ENCODE data around the gene THAP7.

Gene THAP7

DNA sequence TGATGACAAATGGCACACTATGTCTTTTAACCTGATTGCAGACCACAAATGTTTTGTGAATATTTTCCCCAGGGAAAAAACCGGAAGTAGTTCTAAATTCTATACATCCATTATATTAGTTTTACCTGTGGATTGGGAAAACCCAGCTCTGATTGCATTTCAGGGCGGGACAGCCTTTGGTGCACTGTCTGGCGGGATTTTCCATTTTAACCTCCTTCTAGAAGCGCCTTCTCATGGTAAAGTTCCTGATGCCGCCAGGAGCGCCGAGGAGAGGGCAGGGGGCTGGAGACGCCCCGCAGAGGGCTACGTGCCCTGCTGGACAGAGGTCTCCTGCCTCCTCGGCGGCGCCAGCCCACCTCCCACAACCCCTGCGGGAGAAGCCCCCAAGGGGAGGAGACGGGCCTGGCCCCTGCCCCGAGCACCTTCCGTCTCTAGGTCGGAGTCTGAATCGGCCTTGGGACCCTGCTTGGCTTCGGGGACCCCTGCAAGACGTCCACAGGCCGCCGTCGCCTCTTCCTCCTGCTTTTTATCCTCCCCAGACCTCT is 11.8 kb upstream of the THAP7 start:
- TF ChIP-seq, protein P1, sequence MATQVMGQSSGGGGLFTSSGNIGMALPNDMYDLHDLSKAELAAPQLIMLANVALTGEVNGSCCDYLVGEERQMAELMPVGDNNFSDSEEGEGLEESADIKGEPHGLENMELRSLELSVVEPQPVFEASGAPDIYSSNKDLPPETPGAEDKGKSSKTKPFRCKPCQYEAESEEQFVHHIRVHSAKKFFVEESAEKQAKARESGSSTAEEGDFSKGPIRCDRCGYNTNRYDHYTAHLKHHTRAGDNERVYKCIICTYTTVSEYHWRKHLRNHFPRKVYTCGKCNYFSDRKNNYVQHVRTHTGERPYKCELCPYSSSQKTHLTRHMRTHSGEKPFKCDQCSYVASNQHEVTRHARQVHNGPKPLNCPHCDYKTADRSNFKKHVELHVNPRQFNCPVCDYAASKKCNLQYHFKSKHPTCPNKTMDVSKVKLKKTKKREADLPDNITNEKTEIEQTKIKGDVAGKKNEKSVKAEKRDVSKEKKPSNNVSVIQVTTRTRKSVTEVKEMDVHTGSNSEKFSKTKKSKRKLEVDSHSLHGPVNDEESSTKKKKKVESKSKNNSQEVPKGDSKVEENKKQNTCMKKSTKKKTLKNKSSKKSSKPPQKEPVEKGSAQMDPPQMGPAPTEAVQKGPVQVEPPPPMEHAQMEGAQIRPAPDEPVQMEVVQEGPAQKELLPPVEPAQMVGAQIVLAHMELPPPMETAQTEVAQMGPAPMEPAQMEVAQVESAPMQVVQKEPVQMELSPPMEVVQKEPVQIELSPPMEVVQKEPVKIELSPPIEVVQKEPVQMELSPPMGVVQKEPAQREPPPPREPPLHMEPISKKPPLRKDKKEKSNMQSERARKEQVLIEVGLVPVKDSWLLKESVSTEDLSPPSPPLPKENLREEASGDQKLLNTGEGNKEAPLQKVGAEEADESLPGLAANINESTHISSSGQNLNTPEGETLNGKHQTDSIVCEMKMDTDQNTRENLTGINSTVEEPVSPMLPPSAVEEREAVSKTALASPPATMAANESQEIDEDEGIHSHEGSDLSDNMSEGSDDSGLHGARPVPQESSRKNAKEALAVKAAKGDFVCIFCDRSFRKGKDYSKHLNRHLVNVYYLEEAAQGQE (IDR thresholded peaks at IDR 0.05; ENCODE audit: insufficient read depth in 1 of 2, low read depth in 2 of 2, low read length in 2 of 2) = peak; percentile 45 to 68; a peak in 2 of 4 replicates
- TF ChIP-seq FOXP2 (optimal IDR thresholded peaks at IDR 0.05; ENCODE audit: borderline replicate concordance, extremely low read depth, extremely low read length, insufficient read depth) (no peak), TAF1 (IDR thresholded peaks at IDR 0.05; ENCODE audit: borderline replicate concordance, insufficient read depth, low read length) (no peak), SIN3A (IDR thresholded peaks at IDR 0.05; ENCODE audit: borderline replicate concordance, insufficient read depth, low read length) (no peak), POLR2AphosphoS5 (IDR thresholded peaks at IDR 0.05; ENCODE audit: low read depth, low read length) (peak; percentile 49; the same call in 1 of the 2 replicates)

- no peak for TF ChIP-seq POLR2AphosphoS5 (IDR thresholded peaks at IDR 0.05; ENCODE audit: low read depth, low read length)
- TF ChIP-seq SIN3A (IDR thresholded peaks at IDR 0.05; ENCODE audit: borderline replicate concordance, insufficient read depth, low read length) = no peak
- TF ChIP-seq TAF1 (IDR thresholded peaks at IDR 0.05; ENCODE audit: borderline replicate concordance, insufficient read depth, low read length) = no peak
- TF ChIP-seq FOXP2 (optimal IDR thresholded peaks at IDR 0.05; ENCODE audit: borderline replicate concordance, extremely low read depth, extremely low read length, insufficient read depth) = no peak
- TF ChIP-seq, protein P1 (IDR thresholded peaks at IDR 0.05; ENCODE audit: insufficient read depth in 1 of 2, low read depth in 2 of 2, low read length in 2 of 2) = no peak
These were observed 10.8 kb upstream of the THAP7 start for GRCh38 chr22:21012446-21013407.

- TF ChIP-seq TAF1 (IDR thresholded peaks at IDR 0.05; ENCODE audit: borderline replicate concordance, insufficient read depth, low read length) = no peak
- TF ChIP-seq FOXP2 (optimal IDR thresholded peaks at IDR 0.05; ENCODE audit: borderline replicate concordance, extremely low read depth, extremely low read length, insufficient read depth) = no peak
- TF ChIP-seq, protein P1 (IDR thresholded peaks at IDR 0.05; ENCODE audit: insufficient read depth in 1 of 2, low read depth in 2 of 2, low read length in 2 of 2) = no peak
- TF ChIP-seq SIN3A (IDR thresholded peaks at IDR 0.05; ENCODE audit: borderline replicate concordance, insufficient read depth, low read length) = no peak
- no peak for TF ChIP-seq POLR2AphosphoS5 (IDR thresholded peaks at IDR 0.05; ENCODE audit: low read depth, low read length)
These were observed 8.7 kb upstream of the THAP7 start for GRCh38 chr22:21010426-21011113.

DNA sequence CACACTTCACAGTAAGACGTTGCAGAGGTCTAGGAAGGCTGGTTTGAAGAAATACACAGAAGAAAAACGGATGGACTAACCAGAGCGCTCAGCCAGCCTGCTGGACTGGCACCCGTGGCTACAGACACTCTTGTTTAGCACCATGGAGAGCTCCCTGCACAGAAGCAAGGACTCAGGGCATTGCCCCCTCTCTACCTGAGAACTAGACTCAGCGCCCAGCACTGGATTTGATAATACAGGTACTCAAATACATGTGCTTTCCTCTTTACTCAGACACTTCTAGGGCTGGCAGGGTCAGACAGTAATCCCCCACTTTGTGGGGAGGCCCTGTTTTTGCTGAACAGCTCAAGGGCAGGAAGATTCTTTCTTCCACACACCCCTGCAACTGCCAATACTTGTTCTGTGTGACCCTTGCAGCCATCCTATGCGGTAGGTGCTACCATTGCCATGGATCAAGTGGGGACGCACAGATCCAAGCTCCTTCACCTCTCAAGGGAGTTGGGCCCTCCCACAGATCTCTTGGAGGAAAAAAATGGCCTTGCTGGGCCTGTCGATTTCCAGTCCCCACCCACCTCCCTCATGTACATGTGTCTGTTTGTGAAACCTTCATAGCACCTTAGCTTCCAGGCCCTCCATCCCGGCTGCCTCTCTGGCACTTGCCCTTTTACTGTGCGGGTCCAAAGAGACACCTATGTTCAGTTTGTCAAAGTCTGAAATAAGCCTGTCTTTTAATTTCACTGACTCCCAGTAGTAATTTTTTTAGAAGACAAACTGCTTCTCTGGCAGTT is 7.9 kb upstream of the THAP7 start:
- TF ChIP-seq, protein P1 (IDR thresholded peaks at IDR 0.05; ENCODE audit: insufficient read depth in 1 of 2, low read depth in 2 of 2, low read length in 2 of 2) = peak; percentile 95 to 96
- TF ChIP-seq FOXP2 (optimal IDR thresholded peaks at IDR 0.05; ENCODE audit: borderline replicate concordance, extremely low read depth, extremely low read length, insufficient read depth) = no peak
- TF ChIP-seq SIN3A (IDR thresholded peaks at IDR 0.05; ENCODE audit: borderline replicate concordance, insufficient read depth, low read length) = no peak

Measured in PFSK-1 (cell line).